Immature natural killer cell (primary cell): ENCODE measurements around the gene DNAH14. TPM values are rescaled to one million over a fixed set of nuclear protein-coding genes. Genes with fewer than 3 reads are reported as not detected.

Experiments
- DNase-seq, 3 donors: peaks; one replicate each; pipeline ENCODE4 v3.0.0; 2022; ENCODE audit warnings: mixed read lengths in 1 of 3
- H3K27ac Mint-ChIP-seq, 6 donors: one replicate each; pipeline ENCODE4 v1.8.0; 2020; ENCODE audit warnings: mixed read lengths in 6 of 6, mild to moderate bottlenecking in 5 of 6, inconsistent platforms in 4 of 6, moderate library complexity in 3 of 6
- H3K27me3 Mint-ChIP-seq, 3 donors: one replicate each; pipeline ENCODE4 v1.8.0; 2020 to 2021; ENCODE audit warnings: low read depth in 3 of 3, mild to moderate bottlenecking in 3 of 3, mixed read lengths in 3 of 3, moderate library complexity in 3 of 3, inconsistent platforms in 1 of 3
- H3K36me3 Mint-ChIP-seq, 3 donors: one replicate each; pipeline ENCODE4 v1.8.0; 2020; ENCODE audit warnings: mixed read lengths in 3 of 3, inconsistent platforms in 2 of 3, mild to moderate bottlenecking in 2 of 3
- H3K4me1 Mint-ChIP-seq, 2 donors: one replicate each; pipeline ENCODE4 v1.8.0; 2020; ENCODE audit warnings: inconsistent platforms in 2 of 2, mild to moderate bottlenecking in 2 of 2, mixed read lengths in 2 of 2, moderate library complexity in 1 of 2
- H3K4me3 Mint-ChIP-seq, 5 donors: one replicate each; pipeline ENCODE4 v1.8.0; 2020; ENCODE audit warnings: mild to moderate bottlenecking in 5 of 5, mixed read lengths in 5 of 5, inconsistent platforms in 3 of 5, moderate library complexity in 3 of 5
- H3K9me3 Mint-ChIP-seq, 6 donors: one replicate each; pipeline ENCODE4 v1.8.0; 2020; ENCODE audit warnings: mild to moderate bottlenecking in 6 of 6, mixed read lengths in 6 of 6, inconsistent platforms in 4 of 6, moderate library complexity in 3 of 6
- polyA plus RNA-seq, 3 donors: library from polyadenylated mRNA; unstranded; fragments of 300-500 nt; fragmentation: Illumina TruSeq; gene quantifications; one replicate each; pipeline ENCODE4 v1.2.3, GENCODE V29; 2021

The DNAH14 gene
- polyA plus RNA-seq, 3 donors from 2014 or later = 0.14 to 2.3 (median 1.4) TPM

- Mint-ChIP-seq H3K27ac (no peak overlapping the region), H3K27me3 (peaks cover 0 to 2% (median 2%) of the 10 kb centered on the region in 3 donors), H3K9me3 (no peaks in the 10 kb centered on the region), H3K4me3 (no peak overlapping the region), H3K36me3 (no peaks in the 10 kb centered on the region), H3K4me1 (peaks cover 4 to 6% of the 10 kb centered on the region in 2 donors)
- no peak for DNase-seq
Measured at GRCh38 chr1:225435957-225436392, 506.5 kb downstream of the DNAH14 start.

- Mint-ChIP-seq H3K27ac (no peak overlapping the region), H3K4me1 (peaks cover 22 to 24% of the 10 kb centered on the region in 2 donors), H3K27me3 (peaks cover 2 to 4% (median 3%) of the 10 kb centered on the region in 3 donors), H3K36me3 (no peaks in the 10 kb centered on the region), H3K9me3 (no peaks in the 10 kb centered on the region), H3K4me3 (no peak overlapping the region)
- DNase-seq = no peak
Measured at GRCh38 chr1:225437710-225438437, 508.4 kb downstream of the DNAH14 start.

GRCh38 chr1:225440380-225441221, 511.1 kb downstream of the DNAH14 start:
- H3K27ac Mint-ChIP-seq = peak overlapping the region in 1 of 6 donors; percentile 98
- no peak overlapping the region for H3K4me3 Mint-ChIP-seq
- no peak for DNase-seq
- H3K4me1 Mint-ChIP-seq = peaks cover 46 to 50% of the 10 kb centered on the region in 2 donors
- H3K36me3 Mint-ChIP-seq = no peaks in the 10 kb centered on the region
- no peaks in the 10 kb centered on the region for H3K9me3 Mint-ChIP-seq
- H3K27me3 Mint-ChIP-seq = peaks cover 8 to 15% (median 9%) of the 10 kb centered on the region in 3 donors

GRCh38 chr1:225441314-225442122, 512.0 kb downstream of the DNAH14 start:
- Mint-ChIP-seq H3K36me3 (no peaks in the 10 kb centered on the region), H3K9me3 (no peaks in the 10 kb centered on the region), H3K4me3 (peak overlapping the region; percentile 3 to 69 (median 50)), H3K27ac (peak overlapping the region; percentile 61 to 98 (median 81)), H3K27me3 (peaks cover 8 to 14% (median 9%) of the 10 kb centered on the region in 3 donors), H3K4me1 (peaks cover 55 to 59% of the 10 kb centered on the region in 2 donors)
- no peak for DNase-seq

- Mint-ChIP-seq H3K27ac (peak overlapping the region; percentile 61 to 98 (median 81)), H3K4me3 (peak overlapping the region in 4 of 5 donors; percentile 24 to 69 (median 58)), H3K4me1 (peaks cover 60 to 61% of the 10 kb centered on the region in 2 donors), H3K36me3 (no peaks in the 10 kb centered on the region), H3K27me3 (peaks cover 8 to 14% (median 9%) of the 10 kb centered on the region in 3 donors), H3K9me3 (no peaks in the 10 kb centered on the region)
- no peak for DNase-seq
Measured at GRCh38 chr1:225442123-225442505, 512.6 kb downstream of the DNAH14 start.

GRCh38 chr1:225445639-225446594, 516.4 kb downstream of the DNAH14 start:
- peak in 1 of 3 donors; percentile 13 for DNase-seq
- no peaks in the 10 kb centered on the region for H3K9me3 Mint-ChIP-seq
- peak overlapping the region; percentile 98 to 99 (median 98) for H3K27ac Mint-ChIP-seq
- peaks cover 77 to 80% of the 10 kb centered on the region in 2 donors for H3K4me1 Mint-ChIP-seq
- H3K36me3 Mint-ChIP-seq = no peaks in the 10 kb centered on the region
- H3K27me3 Mint-ChIP-seq = peaks cover 8 to 14% (median 12%) of the 10 kb centered on the region in 3 donors
- peak overlapping the region; percentile 66 to 87 (median 83) for H3K4me3 Mint-ChIP-seq

- no peak overlapping the region for H3K4me3 Mint-ChIP-seq
Measured at GRCh38 chr1:225446595-225446960, 517.1 kb downstream of the DNAH14 start.

GRCh38 chr1:225446981-225447615, 517.6 kb downstream of the DNAH14 start:
- Mint-ChIP-seq H3K4me1 (peaks cover 72 to 76% of the 10 kb centered on the region in 2 donors), H3K4me3 (no peak overlapping the region), H3K36me3 (no peaks in the 10 kb centered on the region), H3K9me3 (no peaks in the 10 kb centered on the region), H3K27me3 (peaks cover 10 to 14% (median 12%) of the 10 kb centered on the region in 3 donors), H3K27ac (peak overlapping the region in 3 of 6 donors; percentile 59 to 99 (median 98))
- DNase-seq = no peak

More at GRCh38 chr1:225446595-225446960, 517.1 kb downstream of the DNAH14 start:
- Mint-ChIP-seq H3K4me1 (peaks cover 77 to 81% of the 10 kb centered on the region in 2 donors), H3K9me3 (no peaks in the 10 kb centered on the region), H3K36me3 (no peaks in the 10 kb centered on the region), H3K27ac (peak overlapping the region; percentile 98 to 99 (median 98)), H3K27me3 (peaks cover 10 to 14% (median 12%) of the 10 kb centered on the region in 3 donors)
- no peak for DNase-seq

GRCh38 chr1:225447650-225448089, 518.2 kb downstream of the DNAH14 start:
- Mint-ChIP-seq H3K27me3 (peaks cover 9 to 13% (median 10%) of the 10 kb centered on the region in 3 donors), H3K9me3 (no peaks in the 10 kb centered on the region), H3K27ac (peak overlapping the region in 4 of 6 donors; percentile 42 to 74 (median 68)), H3K4me3 (peak overlapping the region in 2 of 5 donors; percentile 17 to 18), H3K36me3 (no peaks in the 10 kb centered on the region), H3K4me1 (peaks cover 66 to 74% of the 10 kb centered on the region in 2 donors)
- DNase-seq = no peak

GRCh38 chr1:225448146-225448805, 518.8 kb downstream of the DNAH14 start:
- Mint-ChIP-seq H3K9me3 (no peaks in the 10 kb centered on the region), H3K4me1 (peaks cover 64 to 72% of the 10 kb centered on the region in 2 donors), H3K4me3 (peak overlapping the region in 1 of 5 donors; percentile 17), H3K27me3 (peaks cover 9 to 13% (median 10%) of the 10 kb centered on the region in 3 donors), H3K36me3 (no peaks in the 10 kb centered on the region), H3K27ac (peak overlapping the region in 3 of 6 donors; percentile 42 to 74 (median 70))
- DNase-seq = no peak
